Large intestine (tissue), 3 donors: Measurements from ENCODE around the gene CRP. TPM values are rescaled to one million over a fixed set of nuclear protein-coding genes. Genes with fewer than 3 reads are reported as not detected.
"Not testable (repeated sequence)": the region's sequence is repeated elsewhere in the genome, so short reads cannot be mapped to it uniquely, and the experiment has no call there.

ENCODE experiments used
- DNase-seq, 2 donors: peaks; one replicate each; pipeline versions ENCODE4 v3.0.0 to v3.0.0-alpha.2; 2013
- H3K27ac ChIP-seq: one replicate; pipeline ENCODE4 v1.5.1; 2013; ENCODE audit warnings: low read length
- H3K27me3 ChIP-seq: 2 replicates; pipeline ENCODE4 v1.6.1; 2013; ENCODE audit warnings: low read length; ENCODE audit not compliant: control insufficient read depth, insufficient read depth
- H3K36me3 ChIP-seq: 2 replicates; pipeline ENCODE4 v1.6.1; 2013; ENCODE audit warnings: low read length; ENCODE audit not compliant: control insufficient read depth, insufficient read depth
- H3K4me1 ChIP-seq: one replicate; pipeline ENCODE4 v1.6.1; 2013; ENCODE audit warnings: low read length; ENCODE audit not compliant: control insufficient read depth, insufficient read depth
- H3K4me3 ChIP-seq: one replicate; pipeline ENCODE4 v1.5.1; 2013; ENCODE audit warnings: low read length
- H3K9me3 ChIP-seq: one replicate; pipeline ENCODE4 v1.6.1; 2013; ENCODE audit warnings: mild to moderate bottlenecking, low read depth, low read length, moderate library complexity; ENCODE audit not compliant: control insufficient read depth
- WGBS: methylation state at CpG from one replicate; pipeline ENCODE4 v1.1.5; 2013; ENCODE audit warnings: low lambda C conversion rate; ENCODE audit not compliant: insufficient coverage; 5-methylcytosine and 5-hydroxymethylcytosine counted together
- polyA plus RNA-seq: library from polyadenylated mRNA; unstranded; fragments of 120-200 nt; gene quantifications from one replicate; pipeline ENCODE4 v1.2.1, GENCODE V29; 2013

CRP gene
- polyA plus RNA-seq, 1 donor = not detected

GRCh38 chr1:159743651-159744410 lies 29.4 kb upstream of the CRP start:
- no peak overlapping the region for H3K27ac ChIP-seq
- H3K9me3 ChIP-seq = no peaks in the 10 kb centered on the region
- DNase-seq = no peak
- peaks cover 2% of the 10 kb centered on the region for H3K4me1 ChIP-seq
- no peaks in the 10 kb centered on the region for H3K27me3 ChIP-seq
- no peak overlapping the region for H3K4me3 ChIP-seq
- 86% methylated on average over 4 of the region's 5 CpGs for WGBS
- no peaks in the 10 kb centered on the region for H3K36me3 ChIP-seq

- Histone ChIP-seq H3K27me3 (no peaks in the 10 kb centered on the region), H3K9me3 (no peaks in the 10 kb centered on the region), H3K36me3 (no peaks in the 10 kb centered on the region), H3K4me1 (no peaks in the 10 kb centered on the region), H3K4me3 (no peak overlapping the region), H3K27ac (no peak overlapping the region)
- 80% methylated on average over 1 of the region's 4 CpGs for whole genome bisulfite sequencing
- no peak for DNase-seq
These were observed 23.0 kb upstream of the CRP start for GRCh38 chr1:159737238-159737916.

GRCh38 chr1:159723188-159723587 lies 8.8 kb upstream of the CRP start:
- WGBS = no CpG with 5 or more reads among the region's 6 CpGs
- not testable (repeated sequence) for DNase-seq, H3K4me3 ChIP-seq, H3K27me3 ChIP-seq, H3K27ac ChIP-seq, H3K4me1 ChIP-seq, H3K36me3 ChIP-seq, H3K9me3 ChIP-seq

- Histone ChIP-seq H3K36me3 (no peaks in the 10 kb centered on the region), H3K9me3 (peaks cover 13% of the 10 kb centered on the region), H3K4me3 (no peak overlapping the region), H3K4me1 (no peaks in the 10 kb centered on the region), H3K27ac (no peak overlapping the region), H3K27me3 (no peaks in the 10 kb centered on the region)
- no peak for DNase-seq
- 85% methylated on average over 2 of the region's 2 CpGs for WGBS
These were observed 5.6 kb upstream of the CRP start for GRCh38 chr1:159719990-159720389.

- H3K27ac ChIP-seq = no peak overlapping the region
- H3K36me3 ChIP-seq = no peaks in the 10 kb centered on the region
- WGBS = no CpG with 5 or more reads among the region's 1 CpG
- DNase-seq = no peak
- peaks cover 10% of the 10 kb centered on the region for H3K9me3 ChIP-seq
- H3K4me1 ChIP-seq = peaks cover 7% of the 10 kb centered on the region
- no peaks in the 10 kb centered on the region for H3K27me3 ChIP-seq
- H3K4me3 ChIP-seq = no peak overlapping the region
These were observed 1.5 kb upstream of the CRP start for GRCh38 chr1:159715855-159716254.

GRCh38 chr1:159712080-159712479 lies 2.3 kb downstream of the CRP start:
- no peaks in the 10 kb centered on the region for H3K9me3 ChIP-seq
- H3K4me1 ChIP-seq = peaks cover 10% of the 10 kb centered on the region
- peak; percentile 50 to 78 for DNase-seq
- no peaks in the 10 kb centered on the region for H3K27me3 ChIP-seq
- H3K27ac ChIP-seq = peak overlapping the region; percentile 37
- H3K4me3 ChIP-seq = no peak overlapping the region
- H3K36me3 ChIP-seq = no peaks in the 10 kb centered on the region
- WGBS = no CpG with 5 or more reads among the region's 1 CpG

- no peak overlapping the region for H3K4me3 ChIP-seq
- DNase-seq = peak; percentile 38 to 61
- WGBS = 35% methylated on average over 2 of the region's 6 CpGs
- no peaks in the 10 kb centered on the region for H3K36me3 ChIP-seq
- no peaks in the 10 kb centered on the region for H3K27me3 ChIP-seq
- H3K27ac ChIP-seq = peak overlapping the region; percentile 12
- peaks cover 9% of the 10 kb centered on the region for H3K4me1 ChIP-seq
- H3K9me3 ChIP-seq = no peaks in the 10 kb centered on the region
These were observed 6.7 kb downstream of the CRP start for GRCh38 chr1:159707472-159708260.

- DNase-seq = peak in 1 of 2 donors; percentile 19
- H3K4me1 ChIP-seq = peaks cover 3% of the 10 kb centered on the region
- no peak overlapping the region for H3K27ac ChIP-seq
- H3K27me3 ChIP-seq = no peaks in the 10 kb centered on the region
- no peaks in the 10 kb centered on the region for H3K9me3 ChIP-seq
- no peaks in the 10 kb centered on the region for H3K36me3 ChIP-seq
- 17% methylated on average over 1 of the region's 3 CpGs for whole genome bisulfite sequencing
- no peak overlapping the region for H3K4me3 ChIP-seq
These were observed 8.5 kb downstream of the CRP start for GRCh38 chr1:159705904-159706256.

- Histone ChIP-seq H3K27ac (no peak overlapping the region), H3K36me3 (no peaks in the 10 kb centered on the region), H3K4me3 (no peak overlapping the region), H3K9me3 (no peaks in the 10 kb centered on the region), H3K27me3 (no peaks in the 10 kb centered on the region), H3K4me1 (peaks cover 3% of the 10 kb centered on the region)
- DNase-seq = peak in 1 of 2 donors; percentile 21
- WGBS = no CpG with 5 or more reads among the region's 7 CpGs
These were observed 9.0 kb downstream of the CRP start for GRCh38 chr1:159705251-159705903.

- no peaks in the 10 kb centered on the region for H3K27me3 ChIP-seq
- no CpG with 5 or more reads among the region's 1 CpG for WGBS
- H3K27ac ChIP-seq = no peak overlapping the region
These were observed 9.9 kb downstream of the CRP start for GRCh38 chr1:159704481-159704880.

More at GRCh38 chr1:159704481-159704880, 9.9 kb downstream of the CRP start:
- no peaks in the 10 kb centered on the region for H3K36me3 ChIP-seq
- no peaks in the 10 kb centered on the region for H3K9me3 ChIP-seq
- H3K4me3 ChIP-seq = no peak overlapping the region
- DNase-seq = no peak
- peaks cover 6% of the 10 kb centered on the region for H3K4me1 ChIP-seq
